A549 (cell line): ENCODE results near the gene BABAM2. TPM values are rescaled to one million over a fixed set of nuclear protein-coding genes. Genes with fewer than 3 reads are reported as not detected.
A peak's percentile ranks its signal among the peaks of the same experiment; 100 is the strongest.

ENCODE experiments used
- ATAC-seq, 2 experiments: fragments of 200-7000 bp in 1 of 2; fragments of >200 bp in 1 of 2; cut with Nextera tagmentation in 1 of 2; cut with Tn5 transposase in 1 of 2; 3 replicates each; pipeline versions ENCODE4 v1.8.0 to v1.9.1; 2018 to 2020; ENCODE audit warnings: mild to moderate bottlenecking in 1 of 2, moderate library complexity in 1 of 2
- CTCF ChIA-PET: fragments of 300-600 bp; sonication (Branson Sonifier 250); formaldehyde crosslinking; extraction: SDS; loops from one replicate; lab custom pipeline; 2021; ENCODE audit warnings: antibody characterized with exemption, inconsistent platforms; lab: Yijun Ruan, JAX
- POLR2A ChIA-PET: fragments of 350-600 bp; formaldehyde crosslinking; extraction: SDS; loops from one replicate; lab custom pipeline; 2021; ENCODE audit warnings: antibody characterized with exemption, inconsistent platforms; lab: Yijun Ruan, JAX
- DNase-seq, 2 experiments: peaks; one replicate each; pipeline versions ENCODE4 v3.0.0 to v3.0.0-alpha.2; 2011 to 2016; ENCODE audit warnings: low read depth in 1 of 2, low spot score in 1 of 2
- FAIRE-seq: peaks from 2 replicates; lab custom pipeline; 2011; peaks lifted over from hg19 to GRCh38; lab: Jason Lieb, UNC
- H3K27ac ChIP-seq, 2 experiments: fragments of >200 bp; sonication (Bioruptor Twin); formaldehyde crosslinking; 3 replicates each; pipeline ENCODE4 v1.5.1; 2016 to 2017
- H3K4me1 ChIP-seq: fragments of >200 bp; sonication (Bioruptor Twin); formaldehyde crosslinking; 3 replicates; pipeline ENCODE4 v1.6.1; 2016
- H3K4me2 ChIP-seq: fragments of >200 bp; sonication (Bioruptor Twin); formaldehyde crosslinking; 3 replicates; pipeline ENCODE4 v1.6.1; 2016
- H3K4me3 ChIP-seq: fragments of >200 bp; sonication (Bioruptor Twin); formaldehyde crosslinking; 3 replicates; pipeline ENCODE4 v1.5.1; 2016
- H3K9me3 ChIP-seq: fragments of >200 bp; sonication (Bioruptor Twin); formaldehyde crosslinking; 3 replicates; pipeline ENCODE4 v1.6.1; 2016
- CBX8 ChIP-seq: fragments of 200-600 bp; sonication (generic); IDR thresholded peaks from 2 replicates; pipeline ENCODE4 v1.6.1; 2016
- EHMT2 ChIP-seq: fragments of 200-600 bp; sonication (generic); IDR thresholded peaks from 2 replicates; pipeline ENCODE4 v1.6.1; 2016; ENCODE audit warnings: antibody characterized with exemption, low read depth, mild to moderate bottlenecking, moderate library complexity
- ESRRA ChIP-seq: fragments of 150-350 bp; IDR thresholded peaks from 2 replicates; pipeline ENCODE4 v1.6.1; 2014; ENCODE audit warnings: mild to moderate bottlenecking, low read length, borderline replicate concordance
- FOSL2 ChIP-seq, 2 experiments: fragments of 450-650 bp in 1 of 2; fragments of >200 bp in 1 of 2; sonication (Bioruptor Twin) in 1 of 2; formaldehyde crosslinking; IDR thresholded peaks; 2 replicates each; pipeline versions ENCODE4 v1.5.0 to v1.6.1; 2016 to 2020; ENCODE audit warnings: mild to moderate bottlenecking in 1 of 2, moderate library complexity in 1 of 2
- FOXS1 ChIP-seq: fragments of 250-450 bp; sonication (Bioruptor Pico); IDR thresholded peaks from 2 replicates; pipeline ENCODE4 v1.5.0; 2020; ENCODE audit warnings: mild to moderate bottlenecking, moderate library complexity
- GATA3 ChIP-seq: IDR thresholded peaks from 2 replicates; pipeline ENCODE4 v1.6.1; 2012; ENCODE audit warnings: borderline replicate concordance
- HOXB5 ChIP-seq: fragments of 250-450 bp; sonication (Bioruptor Pico); IDR thresholded peaks from 2 replicates; pipeline ENCODE4 v1.5.0; 2020; ENCODE audit warnings: mild to moderate bottlenecking, moderate library complexity
- KDM1A ChIP-seq: fragments of 200-600 bp; sonication (generic); IDR thresholded peaks from 2 replicates; pipeline ENCODE4 v1.6.1; 2016; ENCODE audit warnings: low read depth, mild to moderate bottlenecking
- MAZ ChIP-seq: fragments of 150-350 bp; IDR thresholded peaks from 2 replicates; pipeline ENCODE4 v1.6.1; 2014; ENCODE audit warnings: antibody characterized with exemption, low read depth, low read length, borderline replicate concordance
- NFE2L2 ChIP-seq: fragments of 150-350 bp; conservative IDR thresholded peaks from 2 replicates; pipeline ENCODE4 v1.6.1; 2014; ENCODE audit warnings: low read length
- NPAS2 ChIP-seq: fragments of 250-450 bp; sonication (Bioruptor Pico); IDR thresholded peaks from 2 replicates; pipeline ENCODE4 v1.8.0; 2022; ENCODE audit warnings: mild to moderate bottlenecking, moderate library complexity, borderline replicate concordance
- SREBF2 ChIP-seq: fragments of 450-650 bp; IDR thresholded peaks from 2 replicates; pipeline ENCODE4 v1.6.1; 2014; ENCODE audit warnings: mild to moderate bottlenecking, moderate library complexity
- ZFP36 ChIP-seq: fragments of 450-650 bp; IDR thresholded peaks from 2 replicates; pipeline ENCODE4 v1.6.1; 2014; ENCODE audit warnings: borderline replicate concordance; ENCODE audit not compliant: partially characterized antibody
- ZNF302 ChIP-seq: fragments of 250-450 bp; sonication (Bioruptor Pico); IDR thresholded peaks from 2 replicates; pipeline ENCODE4 v1.9.0; 2021; ENCODE audit warnings: inconsistent platforms, mild to moderate bottlenecking, moderate library complexity
- WGBS: methylation state at CpG from one replicate; pipeline ENCODE4 v1.1.6; 2017; ENCODE audit errors: missing lambda C conversion rate; 5-methylcytosine and 5-hydroxymethylcytosine counted together
- polyA plus RNA-seq, 4 experiments: library from polyadenylated mRNA; depleted of rRNA in 3 of 4; stranded (reverse); fragments of >200 nt; fragmentation: RNase III in 1 of 4; extraction: RNeasy Plus Mini Kit Qiagen cat#74134 plus additional on column Dnase treatment in 1 of 4; gene quantifications; 2 replicates in 3 of 4; 3 replicates in 1 of 4; pipeline ENCODE4 v1.2.3, GENCODE V29; 2011 to 2017
- TF ChIP-seq, protein P1 (sequence below): fragments of >200 bp; sonication (Bioruptor Twin); formaldehyde crosslinking; IDR thresholded peaks from 2 replicates; pipeline ENCODE4 v1.6.1; 2016
- TF ChIP-seq, protein P2 (sequence below): fragments of 450-650 bp; IDR thresholded peaks from 2 replicates; pipeline ENCODE4 v1.6.1; 2014; ENCODE audit warnings: antibody characterized with exemption

Gene BABAM2
- polyA plus RNA-seq, 2 of the 4 experiments (the other 2 are of a cell fraction) = 53.7 to 78.4 TPM

DNA sequence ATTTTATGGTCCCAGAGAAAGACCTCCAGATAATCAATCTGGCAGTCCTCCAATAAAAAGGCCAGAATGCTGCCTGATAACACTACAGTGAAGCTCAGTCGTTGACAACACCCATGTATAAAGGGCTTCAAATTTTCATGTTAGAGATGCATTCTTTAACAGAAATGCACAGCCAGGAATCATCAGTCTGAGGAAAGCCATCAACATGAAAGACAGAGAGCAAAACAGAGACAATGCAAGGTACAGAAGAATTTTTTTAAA, 13.8 kb downstream of the BABAM2 start:
- ChIA-PET POLR2A (no interaction called here), CTCF (interaction anchor here (1.0 to 1.4 kb wide), 2 partner anchors 12 to 220 kb away, joined by 3 to 4 read pairs; no protein-coding TSS in a partner anchor)
- H3K9me3 ChIP-seq = no peaks in the 10 kb centered on the region
- peaks cover 33% of the 10 kb centered on the region for H3K4me1 ChIP-seq
- H3K4me2 ChIP-seq = no peak overlapping the region
- no peak overlapping the region for H3K4me3 ChIP-seq
- DNase-seq (no peak), ATAC-seq (no peak), FAIRE-seq (no peak)
- peak overlapping the region in 1 of 2 experiments; percentile 7; a peak in 3 of 6 replicates for H3K27ac ChIP-seq
- WGBS = 82% methylated on average over 1 of the region's 1 CpG
- TF ChIP-seq, protein P1, sequence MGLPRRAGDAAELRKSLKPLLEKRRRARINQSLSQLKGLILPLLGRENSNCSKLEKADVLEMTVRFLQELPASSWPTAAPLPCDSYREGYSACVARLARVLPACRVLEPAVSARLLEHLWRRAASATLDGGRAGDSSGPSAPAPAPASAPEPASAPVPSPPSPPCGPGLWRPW = no peak
- TF ChIP-seq KDM1A = no peak
- no peak for TF ChIP-seq ESRRA
- no peak for TF ChIP-seq EHMT2
- no peak for TF ChIP-seq SREBF2
- no peak for TF ChIP-seq ZNF302
- no peak for TF ChIP-seq NFE2L2
- TF ChIP-seq, protein P2, sequence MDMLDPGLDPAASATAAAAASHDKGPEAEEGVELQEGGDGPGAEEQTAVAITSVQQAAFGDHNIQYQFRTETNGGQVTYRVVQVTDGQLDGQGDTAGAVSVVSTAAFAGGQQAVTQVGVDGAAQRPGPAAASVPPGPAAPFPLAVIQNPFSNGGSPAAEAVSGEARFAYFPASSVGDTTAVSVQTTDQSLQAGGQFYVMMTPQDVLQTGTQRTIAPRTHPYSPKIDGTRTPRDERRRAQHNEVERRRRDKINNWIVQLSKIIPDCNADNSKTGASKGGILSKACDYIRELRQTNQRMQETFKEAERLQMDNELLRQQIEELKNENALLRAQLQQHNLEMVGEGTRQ = no peak

DNA sequence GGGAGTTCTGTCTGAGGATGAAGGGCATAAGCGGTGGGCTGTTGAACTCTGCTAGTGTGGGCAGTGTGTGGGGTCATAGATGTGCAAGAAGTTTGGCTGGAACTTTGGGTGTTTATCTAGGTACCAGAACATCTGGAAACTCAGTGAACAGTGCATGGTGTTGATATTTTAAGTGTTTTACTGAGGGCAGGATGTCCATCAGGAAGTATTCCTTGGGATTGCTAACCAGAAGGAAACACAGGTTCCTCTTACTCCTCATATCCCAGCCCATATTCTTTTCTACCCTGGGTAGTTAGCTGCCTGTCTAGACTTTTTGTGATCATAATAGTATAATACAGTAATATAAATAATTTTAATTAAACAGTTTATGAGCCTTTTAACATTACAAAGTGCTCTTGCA, 15.5 kb downstream of the BABAM2 start:
- 0 out of 6 replicates have a peak overlapping the region, but pooled peaks of 1 of the 2 experiments have one; percentile 10 for H3K27ac ChIP-seq
- ChIA-PET POLR2A (no interaction called here), CTCF (no interaction called here)
- no peak overlapping the region for H3K4me2 ChIP-seq
- ATAC-seq = no peak
- no peak overlapping the region for H3K4me3 ChIP-seq
- no peaks in the 10 kb centered on the region for H3K9me3 ChIP-seq
- TF ChIP-seq HOXB5 (CRISPR knock-in tag) = no peak
- DNase-seq = no peak
- FAIRE-seq = no peak
- peaks cover 31% of the 10 kb centered on the region for H3K4me1 ChIP-seq
- 82% methylated on average over 1 of the region's 1 CpG for WGBS

DNA sequence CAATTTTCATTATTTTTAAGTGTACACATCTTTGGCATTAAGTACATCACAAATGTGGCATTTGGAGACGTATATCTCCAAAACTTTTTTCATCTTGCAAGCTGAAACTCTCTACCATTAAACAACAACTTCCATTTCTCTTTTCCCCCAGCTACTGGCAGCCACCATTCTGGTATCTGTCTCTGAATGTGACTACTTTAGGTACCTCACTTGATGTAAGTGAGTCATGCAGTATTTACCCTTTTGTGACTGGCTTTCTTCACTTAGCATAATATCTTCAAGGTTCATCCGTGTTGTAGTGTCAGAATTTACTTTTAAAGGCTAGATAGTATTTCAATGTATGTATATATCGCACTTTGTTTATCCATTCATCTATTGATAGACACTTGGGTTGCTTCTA, 17.0 kb downstream of the BABAM2 start:
- ATAC-seq (no peak), FAIRE-seq (no peak), DNase-seq (no peak)
- peak overlapping the region; percentile 27; the same call in 2 of the 3 replicates for H3K4me2 ChIP-seq
- no peak overlapping the region for H3K27ac ChIP-seq
- WGBS = 44% methylated on average over 3 of the region's 3 CpGs
- peaks cover 21% of the 10 kb centered on the region for H3K4me1 ChIP-seq
- H3K4me3 ChIP-seq = no peak overlapping the region
- ChIA-PET CTCF (interaction anchor here (0.9 kb wide), 1 partner anchor 8 kb away, joined by 4 read pairs; no protein-coding TSS in a partner anchor), POLR2A (no interaction called here)
- no peaks in the 10 kb centered on the region for H3K9me3 ChIP-seq
- no peak for TF ChIP-seq FOSL2 (IDR thresholded peaks at IDR 0.05)
- peak; percentile 51 for TF ChIP-seq FOSL2 (CRISPR knock-in tag; IDR thresholded peaks at IDR 0.05)
- TF ChIP-seq KDM1A = no peak
- no peak for TF ChIP-seq GATA3
- no peak for TF ChIP-seq ZFP36

DNA sequence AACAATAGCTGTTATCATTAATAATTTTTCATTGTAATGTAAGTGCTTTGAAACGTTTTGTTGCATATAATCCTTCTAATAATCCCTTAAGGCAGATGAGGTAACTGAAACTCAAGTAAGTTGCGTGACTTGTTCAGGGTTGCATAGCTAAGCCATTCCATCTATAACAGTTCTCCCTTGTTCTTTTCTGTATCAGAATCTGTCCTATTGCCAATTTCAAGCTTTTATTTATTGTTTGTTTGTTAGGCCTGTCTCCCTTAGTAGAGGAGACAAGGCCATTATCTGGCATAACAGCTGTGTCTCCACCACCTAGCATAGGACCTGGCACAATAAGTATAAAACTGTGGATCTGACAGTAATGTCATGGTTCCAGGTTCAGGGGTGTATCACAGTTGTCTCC, 19.4 kb downstream of the BABAM2 start:
- no peak for TF ChIP-seq CBX8
- no peak for TF ChIP-seq MAZ
- no peak for TF ChIP-seq KDM1A
- TF ChIP-seq, protein P1 = no peak
- no peak for TF ChIP-seq FOXS1 (CRISPR knock-in tag)
- TF ChIP-seq NPAS2 (CRISPR knock-in tag) = no peak
- no peak overlapping the region for H3K27ac ChIP-seq
- POLR2A ChIA-PET = no interaction called here
- H3K4me1 ChIP-seq = peaks cover 25% of the 10 kb centered on the region
- H3K4me3 ChIP-seq = no peak overlapping the region
- no peaks in the 10 kb centered on the region for H3K9me3 ChIP-seq
- 69% methylated on average over 2 of the region's 2 CpGs for WGBS
- CTCF ChIA-PET = no interaction called here
- ATAC-seq = no peak
- FAIRE-seq = no peak
- no peak overlapping the region for H3K4me2 ChIP-seq
- DNase-seq = no peak
